Endothelial cell of umbilical vein (primary cell): ENCODE measurements around the gene PLD1. TPM values are rescaled to one million over a fixed set of nuclear protein-coding genes. Genes with fewer than 3 reads are reported as not detected.

Experiments
- BruUV-seq: library from RNA; stranded (reverse); fragments of 400-500 nt; replicated peaks from 2 replicates; lab custom pipeline; 2021; lab: Mats Ljungman, UMichigan
- CTCF ChIA-PET: fragments of 300-600, 350-600 bp; sonication (Branson Sonifier 250); formaldehyde crosslinking; loops from one replicate; lab custom pipeline; 2021; ENCODE audit warnings: antibody characterized with exemption, inconsistent platforms; lab: Charles Lee
- POLR2A ChIA-PET: fragments of 300-600, 350-600 bp; sonication (Branson Sonifier 250); formaldehyde crosslinking; loops from one replicate; lab custom pipeline; 2021; ENCODE audit warnings: antibody characterized with exemption, inconsistent platforms; lab: Charles Lee
- DNase-seq: peaks from one replicate; pipeline ENCODE4 v3.0.0-alpha.2; 2011; ENCODE audit warnings: low read depth, low spot score
- FAIRE-seq: peaks from 2 replicates; lab custom pipeline; 2011; peaks lifted over from hg19 to GRCh38; lab: Jason Lieb, UNC
- H2AFZ ChIP-seq: 2 replicates; pipeline ENCODE4 v1.6.0; 2012; ENCODE audit warnings: low read depth, low read length, control low read depth, inconsistent platforms
- H3K27ac ChIP-seq: 2 replicates; pipeline ENCODE4 v1.5.1; 2011; ENCODE audit warnings: low read depth, mild to moderate bottlenecking, control low read depth, low read length, moderate library complexity; ENCODE audit not compliant: insufficient read depth
- H3K27me3 ChIP-seq, 2 experiments: 2 replicates each; pipeline versions ENCODE4 v1.6.0 to v1.6.1; 2011; ENCODE audit warnings: low read length in 2 of 2, mixed read lengths in 1 of 2; ENCODE audit not compliant: control insufficient read depth in 2 of 2, insufficient read depth in 2 of 2
- H3K36me3 ChIP-seq, 2 experiments: 2 replicates in 1 of 2; 3 replicates in 1 of 2; pipeline ENCODE4 v1.5.1; 2011; ENCODE audit warnings: low read length in 2 of 2, mild to moderate bottlenecking in 1 of 2, moderate library complexity in 1 of 2; ENCODE audit not compliant: control insufficient read depth in 2 of 2, insufficient read depth in 2 of 2; ENCODE audit errors: extremely low read depth in 1 of 2
- H3K4me1 ChIP-seq: 3 replicates; pipeline ENCODE4 v1.5.1; 2011; ENCODE audit warnings: mild to moderate bottlenecking, low read length; ENCODE audit not compliant: control insufficient read depth, insufficient read depth; ENCODE audit errors: extremely low read depth
- H3K4me2 ChIP-seq: 2 replicates; pipeline ENCODE4 v1.6.1; 2011; ENCODE audit warnings: low read length, control low read depth, mixed read lengths; ENCODE audit not compliant: insufficient read depth
- H3K4me3 ChIP-seq, 3 experiments: fragments of 200-600 bp in 1 of 3; sonication (generic), shearing (Covaris generic) in 1 of 3; replicated peaks in 1 of 3; 2 replicates each; pipeline ENCODE4 v1.5.1; 2011 to 2016; ENCODE audit warnings: control low read depth in 3 of 3, low read length in 3 of 3, mild to moderate bottlenecking in 2 of 3, inconsistent platforms in 1 of 3, low read depth in 1 of 3, moderate library complexity in 1 of 3; ENCODE audit not compliant: insufficient read depth in 1 of 3
- H3K79me2 ChIP-seq: 2 replicates; pipeline ENCODE4 v1.6.0; 2012; ENCODE audit warnings: low read length, inconsistent platforms; ENCODE audit not compliant: control insufficient read depth, insufficient read depth
- H3K9ac ChIP-seq: replicated peaks from 2 replicates; pipeline ENCODE3; 2011; ENCODE audit warnings: low read length, control low read depth; ENCODE audit not compliant: insufficient read depth; ENCODE audit errors: extremely low read depth
- H3K9me1 ChIP-seq: replicated peaks from 3 replicates; pipeline ENCODE4 v1.6.0; 2011; ENCODE audit warnings: mild to moderate bottlenecking, low read length; ENCODE audit not compliant: control insufficient read depth, insufficient read depth; ENCODE audit errors: extremely low read depth
- H3K9me3 ChIP-seq: replicated peaks from 2 replicates; pipeline ENCODE4 v1.5.1; 2012; ENCODE audit warnings: low read length, inconsistent platforms; ENCODE audit not compliant: control insufficient read depth, insufficient read depth
- H4K20me1 ChIP-seq: replicated peaks from 2 replicates; pipeline ENCODE3; 2011; ENCODE audit warnings: mild to moderate bottlenecking, low read length; ENCODE audit not compliant: control insufficient read depth, insufficient read depth; ENCODE audit errors: extremely low read depth
- CTCF ChIP-seq, 2 donors: IDR thresholded peaks; 1 replicate in 1 of 2; 2 replicates in 1 of 2; pipeline ENCODE4 v1.5.1; 2011; ENCODE audit warnings: low read length in 2 of 2, mild to moderate bottlenecking in 2 of 2, moderate library complexity in 2 of 2, control low read depth in 1 of 2, inconsistent platforms in 1 of 2, low read depth in 1 of 2; ENCODE audit not compliant: insufficient read depth in 1 of 2; ENCODE audit errors: extremely low read depth in 1 of 2
- EZH2 ChIP-seq: IDR thresholded peaks from 2 replicates; pipeline ENCODE4 v1.6.1; 2012; ENCODE audit warnings: borderline replicate concordance, low read depth, mild to moderate bottlenecking, moderate library complexity, low read length, inconsistent platforms; ENCODE audit not compliant: severe bottlenecking
- FOS ChIP-seq: IDR thresholded peaks from 2 replicates; pipeline ENCODE4 v1.6.1; 2011; ENCODE audit warnings: mild to moderate bottlenecking, low read length, moderate library complexity, borderline replicate concordance; ENCODE audit not compliant: insufficient read depth
- GATA2 ChIP-seq: IDR thresholded peaks from 2 replicates; pipeline ENCODE4 v1.7.0; 2011; ENCODE audit warnings: low read depth, mild to moderate bottlenecking, moderate library complexity, mixed read lengths, low read length; ENCODE audit not compliant: insufficient read length, insufficient read depth
- JUN ChIP-seq: IDR thresholded peaks from 2 replicates; pipeline ENCODE4 v1.6.1; 2011; ENCODE audit warnings: borderline replicate concordance, low read depth; ENCODE audit not compliant: insufficient read length, insufficient read depth
- MAX ChIP-seq: IDR thresholded peaks from 2 replicates; pipeline ENCODE4 v1.6.1; 2011; ENCODE audit not compliant: insufficient read depth, insufficient read length
- MYC ChIP-seq: IDR thresholded peaks from one replicate; pipeline ENCODE4 v1.6.1; 2011; ENCODE audit warnings: mild to moderate bottlenecking, low read depth, low read length
- POLR2A ChIP-seq: IDR thresholded peaks from 2 replicates; pipeline ENCODE4 v1.6.1; 2012; ENCODE audit warnings: low read depth, mild to moderate bottlenecking, control low read depth, low read length
- POLR2AphosphoS5 ChIP-seq: IDR thresholded peaks from 2 replicates; pipeline ENCODE4 v1.6.1; 2012; ENCODE audit warnings: low read depth, mild to moderate bottlenecking, control low read depth, low read length, moderate library complexity; ENCODE audit not compliant: insufficient read depth
- dilution Hi-C: fragments of 300-500 bp; cut with MboI; formaldehyde crosslinking; loops from one replicate; pipeline ENCODE4 v1.15.0; 2019; ENCODE audit warnings: low sequenced_read_pairs; ENCODE audit not compliant: extremely low pct_ligation_motif_present
- intact Hi-C: fragments of 100-400 bp; cut with micrococcal nuclease; formaldehyde crosslinking; loops from one replicate; pipeline ENCODE4 v1.10.0; 2022
- polyA plus RNA-seq, 4 experiments: library from polyadenylated mRNA; depleted of rRNA in 3 of 4; stranded (reverse) in 3 of 4; unstranded in 1 of 4; fragments of >200 nt; gene quantifications; 2 replicates each; pipeline versions ENCODE4 v1.2.1 to v1.2.3, GENCODE V29; 2011 to 2012; ENCODE audit warnings: missing spikeins in 1 of 4
- total RNA-seq: library from RNA; stranded (reverse); gene quantifications from 2 replicates; pipeline ENCODE4 v1.2.3, GENCODE V29; 2021

The PLD1 gene
- total and polyA plus RNA-seq, 2 donors (not counting 3 experiments of a cell fraction or from before 2014, with no cell fraction given), result 42.0 to 108 TPM

GRCh38 chr3:171784387-171784786 is 25.9 kb downstream of the PLD1 start:
- Histone ChIP-seq H3K9me1 (no peaks in the 10 kb centered on the region), H3K4me1 (peaks cover 59% of the 10 kb centered on the region), H2AFZ (no peak overlapping the region), H3K27ac (no peak overlapping the region), H3K4me3 (no peak overlapping the region), H3K9ac (no peak overlapping the region), H3K79me2 (peaks cover 18% of the 10 kb centered on the region), H3K36me3 (no peaks in the 10 kb centered on the region), H3K4me2 (no peak overlapping the region), H3K27me3 (no peaks in the 10 kb centered on the region), H3K9me3 (no peaks in the 10 kb centered on the region), H4K20me1 (no peaks in the 10 kb centered on the region)
- FAIRE-seq (no peak), DNase-seq (peak; percentile 80)
- no peak for TF ChIP-seq JUN
- peak; percentile 25 for TF ChIP-seq GATA2
- no TSS peak for BruUV-seq
- ChIA-PET POLR2A (no interaction called here), CTCF (interaction anchor here (1.0 to 2.9 kb wide), 7 partner anchors 9 to 557 kb away, joined by 3 to 13 read pairs (median 4); no protein-coding TSS in a partner anchor)
- intact Hi-C loops, result loop anchor here (5.0 kb wide), 1 partner anchor 548 kb away; no protein-coding TSS in a partner anchor
- dilution Hi-C loops, result no loop called here

- CTCF ChIA-PET, result interaction anchor here (1.2 to 2.9 kb wide), 3 partner anchors 11 to 46 kb away, joined by 4 to 13 read pairs (median 11); no protein-coding TSS in a partner anchor
- Histone ChIP-seq H3K27me3 (no peaks in the 10 kb centered on the region), H2AFZ (no peak overlapping the region), H3K9ac (no peak overlapping the region), H3K9me3 (no peaks in the 10 kb centered on the region), H3K9me1 (no peaks in the 10 kb centered on the region), H3K79me2 (peaks cover 18% of the 10 kb centered on the region), H4K20me1 (no peaks in the 10 kb centered on the region), H3K4me1 (peaks cover 53% of the 10 kb centered on the region), H3K36me3 (no peaks in the 10 kb centered on the region), H3K27ac (no peak overlapping the region), H3K4me3 (no peak overlapping the region), H3K4me2 (no peak overlapping the region)
- intact Hi-C loops, result loop anchor here (5.0 kb wide), 1 partner anchor 549 kb away; no protein-coding TSS in a partner anchor
- DNase-seq (no peak), FAIRE-seq (no peak)
- POLR2A ChIA-PET, result no interaction called here
- no TSS peak for BruUV-seq
- dilution Hi-C loops, result no loop called here
- no peak for TF ChIP-seq CTCF (IDR thresholded peaks at IDR 0.05; ENCODE audit: extremely low read depth in 1 of 2, insufficient read depth in 1 of 2, low read depth in 1 of 2, low read length in 2 of 2)
- no peak for TF ChIP-seq MAX
- TF ChIP-seq MYC, result no peak
- no peak for TF ChIP-seq POLR2AphosphoS5
- no peak for TF ChIP-seq EZH2
- no peak for TF ChIP-seq GATA2
- no peak for TF ChIP-seq POLR2A
- TF ChIP-seq JUN, result no peak
- no peak for TF ChIP-seq FOS
These were observed 26.7 kb downstream of the PLD1 start for GRCh38 chr3:171783626-171784025.
